Activated T-cell treated with anti-CD3 and anti-CD28 coated beads, Interleukin-2, amount 50 U/mL, for 24 hours (primary cell): ENCODE results near the gene CCDC34.

Experiments used
- DNase-seq: peaks from one replicate; pipeline ENCODE4 v3.0.0-alpha.2; 2020
- H3K27ac Mint-ChIP-seq: 2 replicates; pipeline ENCODE4 v1.8.0; 2020; ENCODE audit warnings: mild to moderate bottlenecking, mixed read lengths
- H3K27me3 Mint-ChIP-seq: 2 replicates; pipeline ENCODE4 v1.8.0; 2020; ENCODE audit warnings: mixed read lengths
- H3K36me3 Mint-ChIP-seq: 2 replicates; pipeline ENCODE4 v1.8.0; 2020; ENCODE audit warnings: low read depth, mixed read lengths
- H3K4me1 Mint-ChIP-seq: 2 replicates; pipeline ENCODE4 v1.8.0; 2020; ENCODE audit warnings: low read depth, mixed read lengths
- H3K4me3 Mint-ChIP-seq: 2 replicates; pipeline ENCODE4 v1.8.0; 2020; ENCODE audit warnings: mild to moderate bottlenecking, moderate library complexity, mixed read lengths
- H3K9me3 Mint-ChIP-seq: 2 replicates; pipeline ENCODE4 v1.8.0; 2020; ENCODE audit warnings: mixed read lengths

Gene CCDC34

GRCh38 chr11:27384227-27384626 is 21.2 kb upstream of the CCDC34 start:
- H3K4me1 Mint-ChIP-seq: peaks cover 10% of the 10 kb centered on the region
- H3K9me3 Mint-ChIP-seq: no peaks in the 10 kb centered on the region
- H3K36me3 Mint-ChIP-seq: no peaks in the 10 kb centered on the region
- H3K27me3 Mint-ChIP-seq: no peaks in the 10 kb centered on the region
- no peak overlapping the region for H3K4me3 Mint-ChIP-seq
- no peak for DNase-seq
- no peak overlapping the region for H3K27ac Mint-ChIP-seq

GRCh38 chr11:27383645-27384044 is 20.6 kb upstream of the CCDC34 start:
- no peak overlapping the region for H3K4me3 Mint-ChIP-seq
- H3K36me3 Mint-ChIP-seq: no peaks in the 10 kb centered on the region
- no peak for DNase-seq
- H3K27ac Mint-ChIP-seq: no peak overlapping the region
- H3K4me1 Mint-ChIP-seq: peaks cover 6% of the 10 kb centered on the region
- no peaks in the 10 kb centered on the region for H3K9me3 Mint-ChIP-seq
- H3K27me3 Mint-ChIP-seq: no peaks in the 10 kb centered on the region

DNA sequence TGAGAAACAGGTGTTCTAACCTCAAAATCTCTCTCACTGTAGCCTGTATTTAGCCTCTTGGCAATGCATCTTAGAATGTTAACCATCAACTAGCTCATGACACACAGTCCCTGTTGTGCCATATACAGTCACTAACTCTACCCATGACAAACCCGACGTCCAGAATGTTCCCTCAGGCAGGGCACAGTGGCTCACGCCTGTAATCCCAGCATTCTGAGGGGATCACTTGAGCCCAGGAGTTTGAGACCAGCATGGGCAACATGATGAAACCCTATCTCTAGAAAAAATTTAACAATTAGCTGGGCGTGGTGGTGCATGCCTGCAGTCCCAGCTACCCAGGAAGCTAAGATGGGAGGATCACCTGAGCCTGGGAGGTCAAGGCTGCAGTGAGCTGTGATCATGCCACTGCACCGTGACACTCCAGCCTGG is 18.2 kb upstream of the CCDC34 start:
- Mint-ChIP-seq H3K4me3 (no peak overlapping the region), H3K9me3 (no peaks in the 10 kb centered on the region), H3K27ac (no peak overlapping the region), H3K4me1 (no peaks in the 10 kb centered on the region), H3K27me3 (no peaks in the 10 kb centered on the region), H3K36me3 (no peaks in the 10 kb centered on the region)
- no peak for DNase-seq

DNA sequence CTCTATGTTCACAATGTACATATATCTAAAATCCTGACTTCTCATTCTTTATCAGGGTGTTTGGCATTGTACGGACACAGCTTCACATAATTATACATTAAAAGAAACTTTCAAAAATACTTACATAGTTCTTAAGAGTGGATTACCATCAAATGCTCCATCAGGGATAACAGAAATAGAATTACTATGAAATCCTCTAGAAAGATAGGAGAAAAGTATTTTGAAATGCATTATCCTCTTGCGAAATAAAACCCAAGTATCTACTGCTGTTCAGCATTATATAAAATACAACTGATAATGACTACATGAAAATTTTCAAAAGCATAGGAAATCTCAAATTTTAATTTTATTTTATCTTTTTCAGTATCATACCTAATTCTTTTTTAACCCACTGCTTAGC is 17.8 kb upstream of the CCDC34 start:
- DNase-seq: no peak
- no peak overlapping the region for H3K27ac Mint-ChIP-seq
- no peaks in the 10 kb centered on the region for H3K27me3 Mint-ChIP-seq
- no peaks in the 10 kb centered on the region for H3K36me3 Mint-ChIP-seq
- H3K4me1 Mint-ChIP-seq: no peaks in the 10 kb centered on the region
- no peaks in the 10 kb centered on the region for H3K9me3 Mint-ChIP-seq
- H3K4me3 Mint-ChIP-seq: no peak overlapping the region

DNA sequence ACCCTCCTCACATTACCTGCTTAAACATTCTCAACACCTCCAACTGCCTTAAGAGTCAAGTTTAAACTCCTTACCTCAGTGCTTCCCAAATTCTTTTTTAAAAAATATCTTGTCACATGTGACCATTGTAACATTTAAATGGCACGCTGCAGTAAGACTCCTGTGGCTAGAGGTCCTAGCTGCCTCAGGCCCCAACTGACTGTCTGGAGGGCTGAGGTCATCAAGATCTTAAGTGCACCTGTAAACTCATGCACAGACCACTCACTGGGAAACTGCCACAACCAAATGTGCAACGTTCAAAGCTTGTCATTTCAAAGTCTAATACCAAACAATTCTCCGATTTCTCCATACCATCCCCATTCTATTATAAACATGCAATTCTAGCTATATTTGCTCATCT is 16.4 kb upstream of the CCDC34 start:
- no peak for DNase-seq
- Mint-ChIP-seq H3K4me3 (no peak overlapping the region), H3K36me3 (no peaks in the 10 kb centered on the region), H3K27me3 (no peaks in the 10 kb centered on the region), H3K4me1 (no peaks in the 10 kb centered on the region), H3K9me3 (no peaks in the 10 kb centered on the region), H3K27ac (no peak overlapping the region)

DNA sequence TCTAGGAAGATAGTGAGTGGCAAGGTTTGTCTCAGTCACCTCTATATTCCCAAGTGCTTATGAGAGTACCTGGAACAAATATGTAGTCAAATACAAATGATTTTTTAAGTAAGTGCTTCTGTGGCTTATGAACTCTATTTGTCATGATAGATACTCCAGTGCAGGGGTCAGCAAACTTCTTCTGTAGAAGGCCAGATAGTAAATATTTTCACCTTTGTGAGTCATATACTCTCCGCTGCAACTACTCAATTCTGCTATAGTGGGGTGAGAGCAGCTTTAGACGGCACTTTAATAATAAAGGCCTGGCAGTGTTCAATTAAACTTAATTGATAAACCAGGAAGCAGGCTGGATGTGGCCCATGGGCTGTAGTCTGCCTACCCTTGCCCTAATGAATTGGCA is 12.4 kb upstream of the CCDC34 start:
- H3K27ac Mint-ChIP-seq: no peak overlapping the region
- no peaks in the 10 kb centered on the region for H3K9me3 Mint-ChIP-seq
- H3K36me3 Mint-ChIP-seq: no peaks in the 10 kb centered on the region
- no peaks in the 10 kb centered on the region for H3K4me1 Mint-ChIP-seq
- no peak for DNase-seq
- no peak overlapping the region for H3K4me3 Mint-ChIP-seq
- no peaks in the 10 kb centered on the region for H3K27me3 Mint-ChIP-seq

DNA sequence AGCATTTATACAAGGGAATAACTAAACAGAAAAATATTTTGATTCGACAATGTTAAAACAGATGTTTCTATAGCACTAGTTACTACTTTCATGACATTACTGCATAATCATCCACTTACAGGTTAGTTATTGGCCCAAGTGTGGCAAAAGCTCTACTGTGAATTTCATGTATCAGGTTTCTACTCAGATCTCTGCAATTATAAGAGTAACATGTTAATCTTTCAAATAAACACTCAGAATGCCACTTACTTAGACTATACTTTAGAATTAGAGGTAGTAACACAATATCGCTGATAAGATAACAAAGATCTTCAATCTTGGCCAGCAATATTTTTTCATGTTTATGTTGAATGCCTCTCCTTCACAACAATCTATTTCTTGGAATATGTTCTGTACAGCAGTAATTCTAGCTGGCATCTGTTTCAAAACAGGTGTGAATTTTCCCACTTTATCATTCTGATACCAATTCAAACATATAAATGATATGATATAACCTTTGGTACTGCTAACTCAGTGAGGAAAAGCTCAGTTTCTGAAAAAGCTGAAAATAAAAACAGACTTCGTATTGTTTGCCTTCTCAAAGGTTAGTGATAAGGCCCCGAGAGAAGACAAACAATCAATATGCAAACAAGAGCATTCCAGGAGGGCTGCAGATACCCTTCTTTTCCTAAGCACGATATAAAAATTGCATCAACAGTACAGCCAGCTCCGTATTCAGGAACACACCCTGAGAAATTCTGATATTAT is 11.0 kb upstream of the CCDC34 start:
- Mint-ChIP-seq H3K36me3 (no peaks in the 10 kb centered on the region), H3K27me3 (no peaks in the 10 kb centered on the region), H3K9me3 (no peaks in the 10 kb centered on the region), H3K27ac (no peak overlapping the region), H3K4me1 (no peaks in the 10 kb centered on the region), H3K4me3 (no peak overlapping the region)
- DNase-seq: no peak

DNA sequence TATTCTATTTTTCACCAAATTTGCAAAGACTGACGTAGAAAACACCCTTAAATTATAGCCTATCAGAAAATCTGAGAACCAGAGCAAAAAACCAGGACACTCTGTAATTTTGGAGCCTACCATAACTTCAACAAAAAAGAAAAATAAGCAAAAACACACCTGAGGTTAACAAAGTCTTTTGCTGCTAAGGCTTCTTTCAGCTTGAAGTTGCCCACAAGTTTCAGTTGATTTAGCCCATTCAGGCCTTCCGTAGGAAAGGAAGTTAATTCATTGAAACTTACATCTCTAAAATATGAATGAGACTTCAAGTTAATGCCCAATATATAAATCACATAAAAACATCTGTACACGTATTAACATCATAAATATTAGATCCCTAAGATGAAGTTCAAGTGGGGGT is 10.4 kb upstream of the CCDC34 start:
- H3K27ac Mint-ChIP-seq: no peak overlapping the region
- no peaks in the 10 kb centered on the region for H3K36me3 Mint-ChIP-seq
- no peaks in the 10 kb centered on the region for H3K9me3 Mint-ChIP-seq
- DNase-seq: no peak
- H3K4me1 Mint-ChIP-seq: no peaks in the 10 kb centered on the region
- no peaks in the 10 kb centered on the region for H3K27me3 Mint-ChIP-seq
- no peak overlapping the region for H3K4me3 Mint-ChIP-seq

DNA sequence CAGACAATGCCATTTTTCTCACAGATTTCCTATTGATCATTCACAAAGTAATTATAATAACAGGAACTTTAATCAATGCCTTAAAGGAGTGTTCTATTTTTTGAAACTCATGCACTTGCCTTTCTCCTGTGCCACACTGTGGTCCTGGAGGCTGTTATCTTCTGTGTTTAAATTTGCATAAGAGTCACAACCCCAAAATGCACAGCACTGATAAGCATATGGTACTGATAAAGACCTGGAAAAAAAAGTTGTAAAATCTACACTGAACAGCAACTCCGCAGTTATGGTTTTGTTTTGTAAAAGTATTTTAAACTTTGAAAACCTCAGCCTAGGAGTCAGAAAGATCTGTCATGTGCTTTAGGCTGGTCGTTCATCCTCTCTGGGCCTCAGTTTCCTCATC is 9.1 kb upstream of the CCDC34 start:
- no peak overlapping the region for H3K4me3 Mint-ChIP-seq
- H3K36me3 Mint-ChIP-seq: no peaks in the 10 kb centered on the region
- DNase-seq: no peak
- no peaks in the 10 kb centered on the region for H3K9me3 Mint-ChIP-seq
- no peaks in the 10 kb centered on the region for H3K4me1 Mint-ChIP-seq
- H3K27ac Mint-ChIP-seq: no peak overlapping the region
- H3K27me3 Mint-ChIP-seq: no peaks in the 10 kb centered on the region

GRCh38 chr11:27371489-27371888 is 8.5 kb upstream of the CCDC34 start:
- no peaks in the 10 kb centered on the region for H3K4me1 Mint-ChIP-seq
- H3K27me3 Mint-ChIP-seq: no peaks in the 10 kb centered on the region
- no peak for DNase-seq
- H3K36me3 Mint-ChIP-seq: no peaks in the 10 kb centered on the region
- no peaks in the 10 kb centered on the region for H3K9me3 Mint-ChIP-seq
- no peak overlapping the region for H3K4me3 Mint-ChIP-seq
- no peak overlapping the region for H3K27ac Mint-ChIP-seq

DNA sequence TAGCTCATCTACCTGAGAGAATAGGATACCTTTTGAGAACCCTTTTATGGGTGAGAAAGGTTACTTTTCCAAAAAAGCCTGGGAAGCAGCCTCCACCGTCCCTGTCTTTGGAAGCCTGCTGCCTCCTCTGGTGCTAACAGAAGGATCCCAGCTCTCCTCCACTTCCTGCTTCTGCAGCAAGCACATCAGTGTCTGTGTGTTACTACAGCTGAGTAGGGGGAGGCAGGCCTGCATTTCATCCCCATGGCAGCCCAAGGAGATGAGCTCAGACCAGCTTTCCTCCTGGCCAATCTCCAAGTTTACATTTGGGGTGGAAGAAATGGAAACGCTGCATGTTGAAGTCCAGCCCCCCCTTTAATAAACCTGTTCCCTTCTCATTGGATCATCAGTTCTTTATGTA is 7.4 kb upstream of the CCDC34 start:
- Mint-ChIP-seq H3K4me1 (no peaks in the 10 kb centered on the region), H3K36me3 (no peaks in the 10 kb centered on the region), H3K27ac (no peak overlapping the region), H3K27me3 (no peaks in the 10 kb centered on the region), H3K9me3 (no peaks in the 10 kb centered on the region), H3K4me3 (no peak overlapping the region)
- no peak for DNase-seq

DNA sequence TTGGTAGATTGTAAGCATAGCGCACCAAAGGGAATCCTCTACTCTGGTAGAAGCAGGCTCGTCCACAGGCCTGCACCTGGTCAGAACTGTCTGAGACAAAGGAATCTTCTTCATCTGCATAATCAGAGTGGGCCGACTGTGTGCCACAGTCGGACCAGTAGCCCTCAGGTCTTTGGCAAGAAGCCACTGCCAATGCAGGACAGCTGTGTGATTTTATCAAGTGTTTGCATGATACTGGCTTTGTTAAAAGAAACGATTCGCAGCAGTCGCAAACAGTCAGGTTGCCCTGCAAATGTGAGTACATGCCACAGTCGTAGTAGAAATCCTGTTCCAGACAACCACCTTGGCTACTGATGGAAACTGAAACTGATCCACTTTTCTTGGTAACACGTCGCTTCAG is 4.9 kb upstream of the CCDC34 start:
- DNase-seq: no peak
- peaks cover under 1% of the 10 kb centered on the region for H3K36me3 Mint-ChIP-seq
- H3K27me3 Mint-ChIP-seq: no peaks in the 10 kb centered on the region
- no peaks in the 10 kb centered on the region for H3K9me3 Mint-ChIP-seq
- no peak overlapping the region for H3K27ac Mint-ChIP-seq
- H3K4me3 Mint-ChIP-seq: no peak overlapping the region
- peaks cover 9% of the 10 kb centered on the region for H3K4me1 Mint-ChIP-seq

- no peak for DNase-seq
These were observed 632 bp upstream of the CCDC34 start for GRCh38 chr11:27363576-27364117.

GRCh38 chr11:27361649-27362431 is 1.2 kb downstream of the CCDC34 start:
- no peak for DNase-seq
- H3K27me3 Mint-ChIP-seq: no peaks in the 10 kb centered on the region
- H3K4me1 Mint-ChIP-seq: peaks cover 27% of the 10 kb centered on the region
- H3K4me3 Mint-ChIP-seq: peak overlapping the region; percentile 87
- H3K36me3 Mint-ChIP-seq: peaks cover 3% of the 10 kb centered on the region
- H3K9me3 Mint-ChIP-seq: no peaks in the 10 kb centered on the region
- peak overlapping the region; percentile 82 for H3K27ac Mint-ChIP-seq

More at GRCh38 chr11:27363576-27364117, 632 bp upstream of the CCDC34 start:
- Mint-ChIP-seq H3K9me3 (no peaks in the 10 kb centered on the region), H3K4me1 (peaks cover 27% of the 10 kb centered on the region), H3K27ac (peak overlapping the region; percentile 81), H3K36me3 (peaks cover 3% of the 10 kb centered on the region), H3K4me3 (peak overlapping the region; percentile 87), H3K27me3 (no peaks in the 10 kb centered on the region)

DNA sequence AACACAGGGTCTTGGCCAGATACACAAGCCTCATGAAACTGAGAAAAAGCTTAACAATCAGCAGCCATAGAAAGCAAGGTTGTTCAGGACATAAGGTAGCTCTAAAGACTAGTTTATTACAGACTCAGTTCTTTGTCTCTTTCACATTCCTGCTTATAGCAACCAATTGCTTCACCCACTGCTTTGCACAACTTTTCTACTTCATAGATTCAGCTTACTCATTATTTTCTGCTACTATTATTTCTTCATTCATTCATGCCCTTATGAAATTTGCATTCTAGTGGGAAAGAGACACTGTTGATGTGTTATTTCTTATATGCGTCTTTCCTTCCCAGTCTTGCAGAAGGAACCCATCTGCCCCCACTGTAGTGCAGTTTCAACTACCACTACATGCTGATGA is 4.7 kb downstream of the CCDC34 start:
- Mint-ChIP-seq H3K9me3 (no peaks in the 10 kb centered on the region), H3K36me3 (peaks cover 8% of the 10 kb centered on the region), H3K4me3 (no peak overlapping the region), H3K4me1 (peaks cover 20% of the 10 kb centered on the region), H3K27ac (no peak overlapping the region), H3K27me3 (no peaks in the 10 kb centered on the region)
- DNase-seq: no peak
